Measurements from ENCODE around the gene F9.
"Not testable (repeated sequence)": the region's sequence is repeated elsewhere in the genome, so short reads cannot be mapped to it uniquely, and the experiment has no call there.

The F9 gene

GRCh38 chrX:139530550-139530949 lies at the start of gene F9:
TSS of gene F9 (plus strand) at chrX:139530739. CDS start at chrX:139530765, 26 bp downstream.
- no peak for DNase-seq (ENCODE audit: low read depth in 2 of 2)

DNA sequence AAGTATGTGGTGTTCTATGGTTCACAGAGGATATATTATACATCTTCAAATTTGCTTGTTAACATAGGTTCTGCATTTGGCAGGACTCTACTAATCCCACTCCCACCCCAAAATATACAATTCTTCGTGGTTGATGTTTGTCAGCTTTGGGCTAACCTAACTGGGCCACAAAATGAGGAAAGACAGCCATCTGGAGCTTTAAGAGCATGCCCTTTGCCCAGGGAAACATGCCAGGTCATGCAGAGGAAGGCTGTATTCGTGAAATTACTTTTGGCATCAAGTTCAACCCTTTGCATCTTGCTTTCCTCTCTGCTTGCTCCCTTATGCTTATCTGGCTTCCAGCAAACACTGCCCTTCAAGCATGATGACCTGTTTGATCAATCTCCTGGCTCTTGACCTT lies 46.8 kb upstream of the F9 start:
- no peak for DNase-seq (ENCODE audit: low read depth in 2 of 2)

DNA sequence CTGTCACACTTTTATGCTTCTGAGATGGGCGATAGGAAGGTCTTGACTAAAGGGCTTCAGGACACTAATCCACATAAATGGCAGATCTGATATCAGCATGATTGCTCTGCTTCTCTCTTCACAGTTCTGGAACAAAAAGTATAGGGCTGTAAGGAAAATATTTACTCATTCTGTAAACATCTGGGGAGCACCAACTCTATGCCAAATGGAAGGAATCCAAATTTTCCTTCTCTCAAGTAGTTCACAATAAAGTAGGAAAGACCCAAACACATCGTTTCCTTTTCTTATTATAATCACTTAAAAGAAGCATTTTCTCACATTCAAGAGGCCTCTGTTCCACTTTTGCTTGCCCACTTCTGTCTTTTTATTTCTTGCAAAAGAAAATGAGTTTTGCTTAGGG lies 45.9 kb upstream of the F9 start:
- no peak for DNase-seq (ENCODE audit: low read depth in 2 of 2)

GRCh38 chrX:139495324-139495723 lies 35.2 kb upstream of the F9 start:
- DNase-seq (ENCODE audit: low read depth in 2 of 2), result no peak

DNA sequence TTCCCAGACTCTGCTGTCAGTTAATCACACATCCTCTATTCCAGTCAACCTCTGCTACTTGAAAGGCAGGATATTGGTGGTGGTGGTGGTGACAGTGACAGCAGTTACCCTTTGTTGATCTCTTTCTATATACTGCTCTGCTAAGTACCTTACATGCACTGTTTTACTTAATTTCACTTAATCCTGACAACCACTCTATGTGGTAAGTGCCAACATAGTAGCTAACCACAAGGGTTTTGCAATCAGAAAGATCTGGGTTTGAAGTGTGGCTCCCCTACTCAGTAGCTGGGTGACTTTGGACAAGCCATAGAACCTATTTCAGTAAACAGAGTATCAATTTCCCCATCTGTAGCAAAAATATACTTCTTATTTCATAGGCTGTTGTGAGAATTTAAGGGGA lies 24.2 kb upstream of the F9 start:
- DNase-seq (ENCODE audit: low read depth in 2 of 2), result no peak

DNA sequence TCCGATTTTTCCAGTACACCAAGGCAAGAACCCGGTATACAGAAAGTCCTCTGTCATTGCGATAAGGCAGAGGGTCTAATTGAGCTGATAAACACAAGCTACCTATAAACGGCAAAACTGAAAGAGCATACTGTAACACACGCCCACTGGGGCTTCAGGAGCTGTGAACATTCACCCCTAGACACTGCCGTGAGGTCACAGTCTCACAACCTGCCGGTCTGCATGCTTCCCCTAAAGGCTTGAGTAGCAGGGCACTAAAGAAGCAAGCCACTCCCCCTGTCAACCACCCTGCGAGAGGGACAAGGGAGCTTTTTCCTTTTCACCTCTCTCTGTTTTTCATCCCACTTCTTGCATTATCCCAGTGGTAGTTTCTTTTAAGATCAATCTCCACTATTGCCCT lies 22.4 kb upstream of the F9 start:
- no peak for DNase-seq (ENCODE audit: low read depth in 2 of 2)

GRCh38 chrX:139518475-139518874 lies 12.1 kb upstream of the F9 start:
- no peak for DNase-seq (ENCODE audit: low read depth in 2 of 2)

GRCh38 chrX:139528829-139529228 lies 1.7 kb upstream of the F9 start:
- not testable (repeated sequence) for DNase-seq (ENCODE audit: low read depth in 2 of 2)

- no peak for DNase-seq (ENCODE audit: low read depth in 2 of 2)
These were observed 2.3 kb downstream of the F9 start for GRCh38 chrX:139532834-139533233.

- no peak for DNase-seq (ENCODE audit: low read depth in 2 of 2)
These were observed 2.9 kb downstream of the F9 start for GRCh38 chrX:139533444-139533843.

GRCh38 chrX:139538907-139539790 lies 8.6 kb downstream of the F9 start:
- no peak for DNase-seq (ENCODE audit: low read depth in 2 of 2)

- no peak for DNase-seq (ENCODE audit: low read depth in 2 of 2)
These were observed 12.1 kb downstream of the F9 start for GRCh38 chrX:139542652-139543051.

GRCh38 chrX:139543920-139544319 lies 13.4 kb downstream of the F9 start:
- DNase-seq (ENCODE audit: low read depth in 2 of 2), result no peak

DNA sequence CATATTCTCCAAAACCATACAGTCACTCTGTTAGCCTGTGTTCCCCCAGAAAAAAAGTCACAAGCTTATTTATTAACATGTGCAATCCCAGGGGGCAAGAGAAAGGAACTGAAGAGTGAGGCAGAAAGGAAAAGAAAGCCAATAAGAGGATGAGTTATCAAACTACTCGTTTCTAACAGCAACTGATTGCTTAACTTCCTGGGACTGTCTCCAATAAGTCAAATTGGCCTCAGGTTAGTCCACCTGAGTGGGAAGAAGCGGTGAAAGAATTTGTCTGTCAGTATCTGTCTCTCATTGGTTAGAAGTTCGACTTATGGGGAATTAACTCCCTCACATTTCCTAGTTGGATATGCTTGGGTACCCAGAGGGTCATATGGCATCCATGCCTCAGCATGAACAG lies 14.1 kb downstream of the F9 start:
- no peak for DNase-seq (ENCODE audit: low read depth in 2 of 2)

GRCh38 chrX:139554376-139554775 lies 23.8 kb downstream of the F9 start:
- no peak for DNase-seq (ENCODE audit: low read depth in 2 of 2)

GRCh38 chrX:139554991-139555675 lies 24.6 kb downstream of the F9 start:
- no peak for DNase-seq (ENCODE audit: low read depth in 2 of 2)

GRCh38 chrX:139559383-139560042 lies 29.0 kb downstream of the F9 start:
- DNase-seq (ENCODE audit: low read depth in 2 of 2), result no peak

DNA sequence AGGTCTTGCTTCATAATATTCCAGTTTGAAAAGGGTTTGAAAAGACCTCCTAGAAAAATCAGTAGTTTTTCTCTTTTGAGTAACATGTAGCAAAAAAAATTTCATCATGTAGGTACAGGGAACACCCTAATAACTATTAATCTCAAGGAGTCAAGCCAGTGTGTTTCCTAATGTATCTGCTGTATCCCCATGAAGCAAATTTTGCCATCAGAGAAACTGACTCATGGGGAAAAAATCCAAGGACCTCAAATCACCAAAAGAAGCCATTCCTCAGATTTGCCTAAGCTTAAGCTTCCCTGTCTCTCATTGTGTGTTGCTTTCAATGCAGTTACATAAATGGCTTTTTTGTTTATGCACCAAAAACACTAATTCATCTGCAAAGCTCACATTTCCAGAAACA lies 29.7 kb downstream of the F9 start:
- DNase-seq (ENCODE audit: low read depth in 2 of 2), result no peak

GRCh38 chrX:139563251-139563650 lies 32.7 kb downstream of the F9 start:
- no peak for DNase-seq (ENCODE audit: low read depth in 2 of 2)

- no peak for DNase-seq (ENCODE audit: low read depth in 2 of 2)
These were observed 36.4 kb downstream of the F9 start for GRCh38 chrX:139566981-139567380.

DNA sequence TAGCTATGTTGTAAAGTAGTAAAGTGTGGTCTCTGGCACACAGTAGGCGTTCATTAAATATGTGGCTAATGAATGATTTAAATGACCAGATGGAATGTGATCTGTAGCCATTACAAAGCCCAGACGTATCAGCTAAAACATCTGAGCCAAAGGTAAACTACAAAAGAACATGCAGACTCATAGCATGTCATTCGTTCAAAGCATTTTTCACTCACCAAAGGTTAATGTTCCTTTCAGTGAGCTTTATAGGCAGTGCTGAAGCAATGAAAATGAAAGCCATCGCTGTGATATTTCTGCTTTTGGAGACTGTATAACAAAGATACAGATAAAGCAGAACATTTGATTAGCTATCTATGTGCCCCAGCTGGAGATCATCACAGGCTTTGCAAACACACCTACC lies 50.5 kb downstream of the F9 start:
- DNase-seq (ENCODE audit: low read depth in 2 of 2), result no peak

DNA sequence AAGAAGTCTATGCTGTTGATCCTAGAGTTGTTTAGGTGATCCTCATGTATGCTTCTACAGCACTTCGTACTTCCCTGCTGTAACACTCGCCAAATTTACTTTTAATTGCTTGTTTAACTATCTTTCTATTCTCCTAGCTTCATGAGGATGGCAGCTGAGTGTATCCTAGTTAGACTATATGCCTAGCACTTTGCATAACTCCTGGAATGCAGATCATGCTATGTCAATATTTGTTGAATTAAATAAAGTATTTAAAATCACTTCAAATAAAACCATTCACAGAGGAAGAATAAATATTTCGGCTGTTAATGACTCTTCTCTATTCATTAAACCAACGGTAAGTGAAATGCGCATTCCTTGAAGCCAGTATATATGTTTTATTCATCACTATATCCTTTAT lies 55.1 kb downstream of the F9 start:
- no peak for DNase-seq (ENCODE audit: low read depth in 2 of 2)

DNA sequence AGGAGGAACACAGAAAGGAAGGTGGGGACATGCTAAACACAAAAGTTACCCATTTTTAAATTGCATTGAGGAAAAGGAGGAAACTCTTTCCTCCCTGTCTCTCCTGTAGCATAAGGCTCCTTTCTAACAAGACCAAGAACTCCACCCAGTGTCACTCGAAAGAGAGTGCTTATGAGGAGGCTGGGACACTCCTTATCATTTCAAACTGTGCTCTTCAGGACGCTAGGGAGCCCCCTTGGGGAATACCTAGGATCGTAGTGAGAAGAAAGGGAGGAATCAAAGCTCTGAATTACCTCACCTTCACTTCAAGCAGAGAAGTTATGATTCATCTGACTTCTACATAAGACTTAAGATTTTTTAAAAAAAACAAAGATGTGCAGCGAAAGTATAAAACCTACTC lies 65.5 kb downstream of the F9 start:
- no peak for DNase-seq (ENCODE audit: low read depth in 2 of 2)

All from stimulated activated CD8-positive, alpha-beta memory T cell treated with anti-CD3 and anti-CD28 coated beads, Interleukin-15, amount 100 ng/mL, for 4 hours (primary cell).